Caki2 (cell line): ENCODE results near the gene ZC3HAV1L. TPM values are rescaled to one million over a fixed set of nuclear protein-coding genes. Genes with fewer than 3 reads are reported as not detected.
"Not testable (repeated sequence)": the region's sequence is repeated elsewhere in the genome, so short reads cannot be mapped to it uniquely, and the experiment has no call there.

ENCODE experiments used
- DNase-seq: peaks from one replicate; pipeline ENCODE4 v3.0.0-alpha.2; 2015; ENCODE audit warnings: low read depth
- in situ Hi-C: cut with HindIII; loops from 2 replicates; pipeline ENCODE4 v1.10.0; 2016; ENCODE audit warnings: low sequenced_read_pairs, low pct_unique_long_range_greater_than_20kb, mixed read lengths
- total RNA-seq: library from RNA; depleted of rRNA; stranded (reverse); fragments of >200 nt; shearing (Covaris generic); gene quantifications from 2 replicates; pipeline ENCODE4 v1.2.3, GENCODE V29; 2014; ENCODE audit warnings: low replicate concordance; rRNA removed

ZC3HAV1L gene
- total RNA-seq = 14.2 and 25.1 TPM in 2 replicates

- in situ Hi-C loops = no loop called here
- peak; percentile 82 for DNase-seq
Measured at GRCh38 chr7:139035586-139036353, at the start of gene ZC3HAV1L. Gene ZC3HAV1L (minus strand): TSS chr7:139036042. CDS start chr7:139036017, 25 bp downstream.

- DNase-seq = no peak
- in situ Hi-C loops = no loop called here
Measured at GRCh38 chr7:139084709-139085108, 48.9 kb upstream of the ZC3HAV1L start.

- in situ Hi-C loops = no loop called here
- no peak for DNase-seq
Measured at GRCh38 chr7:139081584-139081983, 45.7 kb upstream of the ZC3HAV1L start.

- no peak for DNase-seq
- in situ Hi-C loops = no loop called here
Measured at GRCh38 chr7:139080905-139081304, 45.1 kb upstream of the ZC3HAV1L start.

- in situ Hi-C loops = no loop called here
Measured at GRCh38 chr7:139079861-139080260, 44.0 kb upstream of the ZC3HAV1L start.

GRCh38 chr7:139078911-139079310, 43.1 kb upstream of the ZC3HAV1L start:
- no peak for DNase-seq
- in situ Hi-C loops = no loop called here

More at GRCh38 chr7:139079861-139080260, 44.0 kb upstream of the ZC3HAV1L start:
- DNase-seq = no peak

- no peak for DNase-seq
- in situ Hi-C loops = no loop called here
Measured at GRCh38 chr7:139078399-139078798, 42.6 kb upstream of the ZC3HAV1L start.

- DNase-seq, in situ Hi-C loops: not testable (repeated sequence)
Measured at GRCh38 chr7:139077706-139078105, 41.9 kb upstream of the ZC3HAV1L start.

- in situ Hi-C loops = no loop called here
- no peak for DNase-seq
Measured at GRCh38 chr7:139075871-139076686, 40.2 kb upstream of the ZC3HAV1L start.

- in situ Hi-C loops = no loop called here
- DNase-seq = peak; percentile 53
Measured at GRCh38 chr7:139075031-139075652, 39.3 kb upstream of the ZC3HAV1L start.

- in situ Hi-C loops = no loop called here
- no peak for DNase-seq
Measured at GRCh38 chr7:139072796-139073195, 37.0 kb upstream of the ZC3HAV1L start.

GRCh38 chr7:139071680-139072079, 35.8 kb upstream of the ZC3HAV1L start:
- in situ Hi-C loops = no loop called here
- no peak for DNase-seq

GRCh38 chr7:139068544-139069399, 32.9 kb upstream of the ZC3HAV1L start:
- in situ Hi-C loops = no loop called here
- no peak for DNase-seq

- DNase-seq = no peak
- in situ Hi-C loops = no loop called here
Measured at GRCh38 chr7:139066315-139066714, 30.5 kb upstream of the ZC3HAV1L start.

GRCh38 chr7:139065323-139065722, 29.5 kb upstream of the ZC3HAV1L start:
- no peak for DNase-seq
- in situ Hi-C loops = no loop called here

GRCh38 chr7:139061416-139061815, 25.6 kb upstream of the ZC3HAV1L start:
- no peak for DNase-seq

GRCh38 chr7:139060695-139061237, 24.9 kb upstream of the ZC3HAV1L start:
- no peak for DNase-seq
- in situ Hi-C loops = no loop called here

More at GRCh38 chr7:139061416-139061815, 25.6 kb upstream of the ZC3HAV1L start:
- in situ Hi-C loops = no loop called here

GRCh38 chr7:139059905-139060304, 24.1 kb upstream of the ZC3HAV1L start:
- in situ Hi-C loops = no loop called here
- no peak for DNase-seq
